ENCODE data around the gene ACKR2.
"Not testable (repeated sequence)": the region's sequence is repeated elsewhere in the genome, so short reads cannot be mapped to it uniquely, and the experiment has no call there.

ACKR2 gene

DNA sequence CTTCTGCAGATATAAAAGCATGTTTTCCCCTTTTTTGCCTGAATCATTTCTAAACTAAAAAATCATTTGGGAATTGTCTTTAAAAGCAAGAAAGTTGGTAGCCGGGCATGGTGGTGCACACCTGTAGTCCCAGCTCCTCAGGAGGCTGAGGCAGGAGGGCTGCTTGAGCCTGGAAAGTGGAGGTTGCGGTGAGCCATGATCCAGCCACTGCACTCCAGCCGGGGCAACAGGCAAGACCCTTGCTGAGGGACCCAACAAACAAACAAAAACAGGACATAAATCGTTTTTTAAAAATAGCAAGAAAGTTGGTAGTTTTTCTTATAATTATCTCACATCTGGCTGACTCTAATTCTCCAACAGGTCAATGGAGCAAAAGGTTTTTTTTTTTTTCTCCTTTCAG is 7.5 kb upstream of the ACKR2 start:
- DNase-seq = no peak

DNA sequence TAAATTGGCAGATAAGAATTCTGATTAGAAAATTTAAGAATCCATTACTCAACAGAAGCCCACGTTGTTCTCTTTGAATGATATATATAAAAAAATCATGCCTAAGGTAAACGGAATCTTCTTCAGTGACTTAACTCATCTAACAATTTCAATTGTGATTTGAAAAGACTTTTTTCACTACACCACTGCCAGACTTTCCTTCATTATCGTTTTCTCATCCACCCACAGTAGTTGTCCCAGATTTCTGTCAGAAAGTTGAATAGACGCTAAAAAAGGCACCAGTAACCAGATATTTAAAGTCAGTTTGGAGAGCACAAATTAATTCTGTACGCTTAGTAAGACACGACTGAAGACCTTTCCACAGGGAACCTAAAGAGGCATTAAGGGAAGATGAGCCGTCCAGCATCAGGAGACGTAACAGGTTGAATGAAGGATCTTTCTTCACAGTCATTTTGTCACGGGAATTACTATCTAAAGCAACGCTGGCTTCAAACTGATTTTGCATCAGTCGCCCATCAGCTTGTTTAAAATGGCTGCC is 6.3 kb upstream of the ACKR2 start:
- DNase-seq = no peak

DNA sequence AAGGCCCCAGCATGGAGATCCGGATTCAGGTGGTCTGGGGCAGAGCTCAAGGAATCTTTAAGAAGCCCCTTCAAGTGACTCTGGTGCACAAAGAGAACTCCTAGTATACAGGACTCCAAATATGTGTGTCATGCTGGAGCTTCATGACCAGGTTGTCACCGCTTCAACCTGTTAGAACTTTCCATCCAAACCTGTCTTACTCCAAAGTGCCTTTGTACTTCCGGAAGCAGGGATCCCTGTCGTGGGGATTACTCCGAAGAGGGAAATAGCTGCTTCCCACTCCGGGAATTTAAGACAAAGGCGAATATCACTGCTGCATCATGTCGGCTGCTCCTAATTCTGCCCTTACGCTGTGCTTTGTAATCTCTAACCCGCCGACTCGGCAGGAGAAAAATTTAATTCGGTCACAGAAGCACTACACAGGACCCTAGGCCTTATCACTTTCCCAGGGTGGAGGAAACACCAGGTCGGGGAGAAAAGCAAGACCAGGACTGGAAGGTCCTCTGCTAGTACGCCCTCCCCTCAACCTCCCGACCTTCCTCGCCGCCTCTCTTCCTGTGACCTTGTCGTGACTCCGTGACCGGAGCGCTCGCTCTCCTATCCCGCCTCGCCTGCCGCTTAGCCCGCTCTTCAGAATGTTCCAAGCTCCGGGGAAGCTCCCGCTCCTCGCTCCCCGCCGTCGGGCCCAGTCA is 5.7 kb upstream of the ACKR2 start:
- peak; percentile 21 to 46 (median 28) for DNase-seq

DNA sequence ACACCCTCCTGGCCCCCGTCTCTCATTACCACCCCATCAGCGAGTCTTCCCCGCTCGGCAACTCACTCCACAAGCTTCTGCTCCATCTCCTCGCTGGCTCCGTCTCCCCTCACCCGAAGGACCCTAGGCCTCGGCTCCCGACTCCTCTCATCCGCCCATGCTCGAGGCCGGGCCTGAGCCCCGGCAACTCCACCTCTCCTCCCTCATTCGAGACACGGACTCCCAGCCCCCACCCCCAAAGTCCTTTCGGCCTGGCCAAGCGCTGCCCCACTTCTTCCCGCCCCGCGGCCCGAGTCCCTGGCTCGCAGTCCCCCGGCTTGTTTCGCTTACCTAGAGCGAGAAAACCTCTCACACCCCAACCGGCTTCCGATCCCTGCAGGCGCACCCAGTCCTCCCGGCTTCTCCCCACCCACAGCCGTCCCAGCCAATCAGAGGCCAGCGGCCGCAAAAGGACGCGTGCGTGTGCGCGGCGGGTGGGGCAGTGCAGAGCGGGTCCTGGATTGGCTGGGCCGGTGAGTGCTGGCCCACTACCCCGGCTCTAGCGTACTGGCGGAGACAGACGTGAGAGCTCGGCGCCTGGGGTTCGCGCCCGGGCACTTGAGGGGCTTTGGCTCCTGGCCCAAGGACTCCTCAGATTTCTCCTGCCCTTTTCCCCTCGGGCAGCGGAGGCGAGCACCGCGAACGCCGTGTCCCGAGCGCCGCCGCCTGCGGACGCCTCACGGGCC is 5.0 kb upstream of the ACKR2 start, which contains the start of gene HIGD1A:
Gene HIGD1A (minus strand): TSS at position 385 of the 725 bp plus-strand sequence. CDS start 10,237 bp downstream, outside the sequence.
- DNase-seq = peak; percentile 96 to 98 (median 98)

DNA sequence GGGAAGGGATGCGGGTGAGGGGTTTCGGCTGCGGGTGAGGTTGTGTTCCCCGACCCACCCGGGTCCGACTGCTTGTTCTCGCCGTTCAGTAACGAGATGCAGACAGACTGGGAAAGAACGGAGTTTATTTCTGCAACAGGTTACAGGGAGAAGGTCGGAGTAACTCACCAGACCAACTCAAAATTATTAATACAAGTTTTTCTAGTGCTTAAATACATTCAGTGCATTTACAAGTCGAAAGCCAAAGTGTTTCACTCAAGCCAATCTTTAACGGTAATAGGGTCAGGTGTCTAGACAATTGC is 4.5 kb upstream of the ACKR2 start:
- DNase-seq = no peak

DNA sequence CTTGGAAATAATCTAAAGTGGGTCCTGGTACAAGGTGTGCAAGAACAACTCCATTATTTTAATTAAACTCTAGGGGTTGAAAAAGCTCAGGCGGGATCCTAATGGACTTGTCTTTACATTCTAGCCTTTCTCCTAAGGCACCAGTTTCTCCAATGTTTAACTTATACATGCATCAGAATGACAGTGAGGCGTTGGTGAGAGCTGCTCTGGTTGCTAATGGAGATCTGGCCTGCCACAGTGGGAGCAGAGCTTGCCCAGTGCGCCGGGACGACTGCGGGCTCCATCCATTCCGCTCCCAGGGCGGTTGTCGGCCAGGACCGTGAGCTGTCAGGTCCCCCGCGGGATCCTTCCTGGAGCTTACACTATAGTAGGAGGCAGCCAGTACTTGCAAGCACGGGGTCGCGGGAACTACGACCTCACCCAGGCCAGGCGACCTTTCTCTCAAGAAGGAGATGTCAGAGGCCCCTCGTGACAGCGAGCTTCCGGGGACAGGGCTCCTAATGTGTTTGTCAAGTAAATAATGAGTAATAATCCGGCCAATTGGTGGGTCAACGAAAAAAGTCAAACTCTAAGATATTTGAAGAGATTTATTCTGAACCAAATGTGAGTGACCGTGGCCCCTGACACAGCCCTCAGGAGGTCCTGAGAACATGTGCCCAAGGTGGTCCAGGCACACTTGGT is 4.0 kb upstream of the ACKR2 start:
- DNase-seq = peak in 1 of 3 donors; percentile 16

DNA sequence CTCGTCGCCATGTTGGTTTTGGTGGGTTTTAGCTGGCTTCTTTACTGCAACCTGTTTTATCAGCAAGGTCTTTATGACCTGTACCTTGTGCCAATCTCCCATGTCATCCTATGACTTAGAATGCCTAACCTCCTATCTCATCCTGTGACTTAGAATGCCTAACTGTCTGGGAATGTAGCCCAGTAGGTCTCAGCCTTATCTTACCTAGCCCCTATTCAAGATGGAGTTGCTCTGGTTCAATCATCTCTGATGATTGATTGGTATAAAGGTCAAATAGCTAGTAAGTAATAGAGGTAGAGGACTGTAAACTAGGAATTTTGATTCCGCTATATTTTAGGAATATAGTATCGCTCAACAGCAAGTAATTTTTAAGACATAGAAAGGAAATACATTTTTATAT is 1.3 kb upstream of the ACKR2 start:
- no peak for DNase-seq

DNA sequence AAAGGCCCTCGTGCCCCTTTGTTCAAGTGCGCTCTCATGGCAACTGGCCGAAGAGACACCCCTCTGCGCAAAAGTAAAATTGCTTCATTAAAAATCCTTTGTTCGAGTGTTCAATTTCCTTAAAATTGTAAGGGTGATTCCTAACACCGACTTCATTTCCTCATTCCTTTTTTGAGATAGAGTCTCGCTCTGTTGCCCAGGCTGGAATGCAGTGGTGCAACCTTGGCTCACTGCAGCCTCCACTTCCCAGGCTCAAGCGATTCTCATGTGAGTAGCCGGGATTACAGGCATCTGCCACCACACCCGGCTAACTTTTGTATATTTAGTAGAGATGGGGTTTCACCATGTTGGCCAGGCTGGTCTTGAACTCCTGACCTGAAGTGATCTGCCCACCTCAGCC is 1.5 kb downstream of the ACKR2 start:
- DNase-seq = not testable (repeated sequence)

DNA sequence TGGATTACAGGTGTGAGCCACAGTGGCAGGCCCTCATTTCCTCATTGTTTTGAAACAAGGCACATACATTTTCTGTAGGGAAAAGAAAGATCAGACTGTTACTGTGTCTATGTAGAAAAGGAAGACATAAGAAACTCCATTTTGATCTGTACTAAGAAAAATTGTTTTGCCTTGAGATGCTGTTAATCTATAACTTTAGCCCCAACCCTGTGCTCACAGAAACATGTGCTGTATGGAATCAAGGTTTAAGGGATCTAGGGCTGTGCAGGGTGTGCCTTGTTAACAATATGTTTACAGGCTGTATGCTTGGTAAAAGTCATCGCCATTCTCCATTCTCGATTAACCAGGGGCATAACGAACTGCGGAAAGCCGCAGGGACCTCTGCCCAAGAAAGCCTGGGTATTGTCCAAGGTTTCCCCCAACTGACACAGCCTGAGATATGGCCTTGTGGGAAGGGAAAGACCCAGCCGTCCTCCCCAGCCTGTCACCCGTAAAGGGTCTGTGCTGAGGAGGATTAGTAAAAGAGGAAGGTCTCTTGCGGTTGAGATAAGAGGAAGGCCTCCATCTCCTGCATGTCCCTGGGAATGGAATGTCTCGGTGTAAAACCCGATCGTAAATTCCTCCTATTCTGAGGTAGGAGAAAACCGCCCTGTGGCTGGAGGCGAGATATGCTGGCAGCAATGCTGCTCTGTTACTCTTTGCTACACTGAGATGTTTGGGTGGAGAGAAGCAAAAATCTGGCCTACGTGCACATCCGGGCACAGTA is 2.1 kb downstream of the ACKR2 start:
- DNase-seq = peak; percentile 30 to 60 (median 49)

DNA sequence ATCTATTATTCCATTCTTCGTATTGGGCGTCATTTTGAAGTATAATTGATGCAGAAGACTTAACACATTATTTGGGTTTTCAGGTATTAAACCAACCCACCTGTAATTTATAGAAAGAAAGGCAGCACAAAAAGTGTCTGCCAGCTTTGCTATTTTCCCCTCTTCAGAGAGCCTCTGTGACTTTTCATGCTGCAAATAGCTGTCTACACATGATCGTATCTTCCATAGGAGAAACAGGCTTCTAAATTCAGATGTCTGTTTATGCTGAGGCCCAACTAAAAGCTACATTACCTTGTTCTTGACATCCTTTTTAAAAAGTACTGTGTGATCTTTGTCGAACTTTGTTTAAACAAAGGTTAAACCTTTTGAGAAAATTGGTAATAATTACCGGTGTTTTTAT is 5.0 kb downstream of the ACKR2 start:
- DNase-seq = no peak

DNA sequence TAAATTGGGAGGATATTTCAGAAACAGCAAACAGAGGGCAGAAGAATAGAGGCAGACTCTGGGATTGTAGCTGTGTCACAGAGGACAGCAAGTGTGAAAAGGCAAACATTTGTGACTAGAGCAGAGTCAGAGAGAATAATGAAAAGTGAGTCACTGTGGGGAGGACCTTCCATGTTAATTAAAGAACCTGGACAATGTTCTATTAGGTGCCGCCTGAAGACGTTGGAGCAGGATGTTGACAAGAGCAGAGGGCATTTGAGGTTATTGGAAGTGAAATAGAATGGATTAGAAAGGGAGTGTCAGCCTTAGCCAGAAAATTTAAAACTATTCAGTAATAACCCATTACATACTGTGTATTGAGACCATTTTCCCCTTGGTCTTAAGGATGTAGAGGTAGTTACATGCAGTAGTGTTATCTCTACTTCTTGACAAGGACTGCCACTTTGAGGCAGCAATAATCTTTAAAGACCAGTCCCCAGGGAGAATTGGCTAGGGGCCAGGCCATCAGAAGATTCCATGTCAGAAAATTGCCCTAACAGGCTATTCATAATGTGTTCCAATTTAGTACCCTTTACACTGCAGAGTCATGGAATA is 5.8 kb downstream of the ACKR2 start:
- DNase-seq = no peak

DNA sequence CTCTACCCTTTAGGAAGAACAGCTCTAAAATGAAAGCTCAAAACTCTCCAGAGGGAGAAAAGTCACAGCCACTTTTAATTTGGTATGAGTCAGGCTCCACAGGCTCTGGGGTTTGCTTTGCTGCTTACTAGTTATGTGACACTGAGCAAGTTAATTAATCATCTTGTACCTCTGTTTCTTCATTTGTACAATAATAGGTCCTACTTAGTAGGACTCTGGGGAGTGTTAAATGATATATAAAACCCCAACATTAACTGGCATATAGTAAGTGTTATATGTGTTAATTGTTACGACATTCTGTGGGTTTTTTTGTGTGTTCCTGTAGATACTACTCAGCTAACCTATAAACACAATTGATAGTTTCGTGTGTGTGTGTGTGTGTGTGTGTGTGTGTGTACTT is 6.6 kb downstream of the ACKR2 start:
- DNase-seq = no peak

DNA sequence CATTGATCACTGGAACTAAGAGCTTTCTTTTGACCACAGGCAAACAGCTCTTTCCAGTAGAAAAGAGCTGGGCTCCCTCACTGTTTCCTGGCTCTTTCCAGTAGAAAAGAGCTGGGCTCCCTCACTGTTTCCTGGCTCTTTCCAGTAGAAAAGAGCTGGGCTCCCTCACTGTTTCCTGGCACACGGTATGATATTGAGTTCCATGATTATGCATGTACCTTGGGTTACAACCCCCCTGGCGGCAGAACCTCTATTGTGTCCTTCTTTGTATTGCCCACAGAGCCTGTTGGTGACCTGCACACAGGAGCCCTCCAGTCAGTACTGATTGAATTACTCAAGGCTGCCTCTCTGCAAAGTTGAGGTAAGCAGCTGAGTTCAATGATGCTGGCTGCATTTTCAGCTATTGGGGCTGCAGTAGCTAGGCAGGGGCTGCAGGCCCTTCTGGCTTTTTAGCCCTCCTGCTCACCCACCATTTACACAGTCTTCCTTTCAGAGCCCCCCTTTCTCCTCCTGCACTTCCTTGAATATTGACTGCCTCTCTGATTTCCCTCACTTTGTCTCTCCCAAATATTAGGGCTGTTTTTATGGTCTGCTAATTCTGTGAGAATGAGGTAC is 10.2 kb downstream of the ACKR2 start:
- no peak for DNase-seq

DNA sequence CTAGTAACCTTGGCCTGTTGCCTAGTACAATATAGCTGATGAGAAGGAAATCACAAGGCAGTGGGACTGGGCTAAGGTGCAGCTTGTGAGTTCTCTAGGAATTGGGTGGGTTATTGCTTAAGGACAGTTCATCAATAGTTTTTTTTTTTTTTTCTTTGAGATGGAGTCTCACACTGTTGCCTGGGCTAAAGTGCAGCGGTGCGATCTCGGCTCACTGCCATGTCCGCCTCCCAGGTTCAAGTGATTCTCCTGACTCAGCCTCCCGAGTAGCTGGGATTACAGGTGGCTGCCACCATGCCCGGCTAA is 11.5 kb downstream of the ACKR2 start:
- DNase-seq = no peak

DNA sequence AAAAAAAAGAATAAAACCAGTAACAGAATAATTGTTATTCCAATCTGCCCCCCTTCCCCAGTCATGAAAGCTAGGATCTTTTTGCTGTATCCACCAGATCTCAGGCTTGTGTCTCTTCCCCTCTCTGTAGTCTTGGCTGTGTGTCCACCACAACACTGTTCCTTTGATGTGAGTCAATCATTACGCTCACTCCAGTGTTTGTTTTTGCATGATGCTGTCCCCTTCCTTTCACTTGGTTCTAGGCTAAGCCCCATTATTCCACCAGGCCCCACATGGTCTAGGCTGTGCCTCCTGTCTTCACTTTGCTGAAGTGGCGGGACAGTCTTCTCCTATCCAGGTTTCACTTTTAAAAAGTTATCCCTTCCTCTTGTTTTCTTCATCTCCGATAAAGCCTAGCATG is 13.6 kb downstream of the ACKR2 start:
- DNase-seq = no peak

DNA sequence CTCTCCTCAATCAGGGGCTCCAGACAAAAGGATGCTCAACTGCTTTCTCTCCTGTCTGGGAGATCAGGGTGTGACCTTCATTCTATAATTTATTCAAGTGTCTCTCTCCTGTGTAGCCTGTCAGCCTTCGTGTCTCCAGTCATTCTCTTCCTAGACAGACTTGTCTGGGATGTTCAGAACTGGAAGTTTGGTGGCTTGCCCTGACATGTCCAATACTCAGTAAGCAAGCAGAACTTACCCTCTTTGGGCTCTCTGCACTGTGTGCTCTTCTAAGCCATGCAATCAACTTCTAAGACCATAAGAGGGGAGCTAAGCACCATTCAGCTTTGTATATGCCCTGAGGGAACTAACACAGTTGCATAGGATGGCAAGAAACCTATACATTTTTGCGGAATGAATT is 14.1 kb downstream of the ACKR2 start:
- no peak for DNase-seq

DNA sequence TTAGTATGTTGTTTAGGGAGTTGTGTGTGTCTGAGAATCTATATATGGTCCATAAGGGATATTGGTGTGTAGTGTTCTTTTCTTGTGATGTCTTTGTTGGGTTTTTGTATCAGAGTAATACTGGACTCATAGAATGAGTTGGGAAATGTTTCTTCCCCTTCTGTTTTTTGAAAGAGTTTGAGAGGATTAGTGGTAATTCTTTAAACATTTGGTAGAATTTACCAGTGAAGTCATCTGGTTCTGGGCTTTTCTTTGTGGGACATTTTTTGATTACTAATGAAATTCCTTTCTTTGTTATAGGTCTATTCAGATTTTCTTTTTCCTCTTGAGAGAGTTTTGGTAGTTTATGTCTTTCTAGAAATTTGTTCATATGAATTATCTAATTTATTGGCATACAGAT is 16.9 kb downstream of the ACKR2 start:
- DNase-seq = peak in 2 of 3 donors; percentile 50 to 69

DNA sequence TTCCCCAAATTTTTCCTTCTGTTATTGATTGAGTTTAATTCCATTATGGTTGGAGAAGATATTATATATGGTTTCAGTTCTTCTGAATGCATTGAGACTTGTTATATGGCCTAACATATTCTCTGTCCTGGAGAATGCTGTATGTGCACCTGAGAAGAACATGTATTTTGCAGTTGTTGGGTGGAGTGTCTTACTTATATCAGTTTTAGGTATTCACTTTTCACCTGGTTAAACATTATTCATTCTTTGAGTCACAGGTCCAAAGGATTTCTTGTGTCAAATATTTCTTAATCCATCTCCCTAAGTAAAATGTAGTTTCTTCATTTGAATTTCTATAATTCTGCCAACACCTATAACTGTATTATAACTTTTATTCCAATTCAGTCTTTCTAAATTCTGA is 17.8 kb downstream of the ACKR2 start:
- no peak for DNase-seq

DNA sequence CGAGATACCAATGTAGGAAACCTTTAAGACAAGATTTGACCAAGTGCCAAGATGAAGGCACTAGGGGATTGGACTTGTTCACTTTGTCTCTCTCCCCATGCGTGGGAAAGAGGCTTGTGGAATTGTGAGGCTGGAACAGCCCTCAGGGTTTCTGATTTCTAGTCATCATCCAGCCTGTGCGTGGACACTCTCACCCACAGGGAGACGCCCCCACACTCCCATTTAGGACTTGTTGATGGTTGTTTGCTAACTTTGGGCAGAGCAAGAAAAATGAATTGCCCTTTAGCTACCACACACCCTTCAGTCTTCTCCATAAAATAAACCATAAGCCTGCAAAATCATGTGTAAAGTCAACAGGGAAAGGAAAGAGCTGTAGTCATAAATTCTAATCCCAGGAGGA is 18.4 kb downstream of the ACKR2 start:
- DNase-seq = no peak

DNA sequence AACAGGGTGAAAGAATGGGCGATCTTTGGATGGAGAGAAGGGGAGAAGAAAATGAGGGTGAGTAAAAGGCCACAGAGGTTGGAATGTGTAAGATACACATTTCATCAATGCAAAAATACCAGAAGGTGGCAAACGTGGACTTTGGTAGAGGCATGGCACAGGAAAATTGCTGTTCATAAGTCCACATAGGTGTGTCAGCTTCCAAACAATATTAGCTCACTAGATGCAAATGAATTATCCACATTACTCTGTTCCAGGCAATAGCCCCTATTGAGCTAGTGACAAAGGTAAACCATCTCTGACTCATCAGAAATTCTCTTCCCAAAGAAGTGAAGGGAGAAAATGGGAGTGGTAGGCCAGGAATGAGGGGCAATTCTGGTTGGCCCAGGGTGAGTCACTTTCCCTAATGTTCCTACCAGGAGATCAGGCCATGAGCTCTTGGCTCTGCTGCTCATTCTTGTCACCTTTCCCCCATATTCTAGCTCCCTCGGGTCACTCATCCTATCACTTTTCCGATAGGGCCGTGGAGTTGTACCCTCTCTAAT is 19.9 kb downstream of the ACKR2 start:
- no peak for DNase-seq

DNA sequence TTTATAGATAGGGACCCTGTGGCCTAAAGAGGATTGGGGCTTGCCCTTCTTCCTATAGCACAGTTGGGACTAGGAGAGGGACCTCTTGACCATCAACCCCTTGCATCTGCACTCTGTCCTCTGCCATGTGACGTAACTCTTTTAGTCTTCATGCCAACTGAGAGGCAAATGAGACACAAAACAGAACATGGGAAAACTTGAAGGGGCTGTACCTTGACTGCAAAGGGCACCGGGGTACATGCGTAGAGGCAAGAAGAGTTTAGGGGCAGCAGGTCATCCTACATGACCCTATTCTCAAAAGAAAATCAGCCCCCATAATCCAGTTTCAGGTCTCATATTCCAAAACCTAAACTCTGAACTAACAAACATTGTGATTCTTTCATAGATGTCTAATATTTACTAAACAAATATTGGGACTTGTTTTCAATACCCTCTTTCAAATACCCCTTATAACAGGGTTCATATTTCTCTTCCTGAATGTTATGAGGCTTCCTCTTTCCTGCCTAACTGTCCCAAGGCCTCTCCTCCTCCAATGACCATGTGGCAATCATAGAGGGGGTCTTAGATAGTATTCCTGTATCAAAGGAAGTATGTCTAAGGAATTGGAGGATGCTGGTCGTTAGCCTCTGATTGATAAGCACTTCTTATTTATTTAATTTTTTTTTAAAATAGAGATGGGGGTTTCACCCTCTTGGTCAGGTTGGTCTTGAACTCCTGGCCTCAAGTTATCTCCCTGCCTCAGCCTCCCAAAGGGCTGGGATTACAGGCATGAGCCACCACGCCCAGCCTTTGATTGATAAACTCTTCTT is 20.6 kb downstream of the ACKR2 start:
- DNase-seq = no peak

Data from suppressor macrophage treated with lipopolysaccharide for 1 hour (primary cell).